A549 (cell line): ENCODE results near the gene BCL2L11. TPM values are rescaled to one million over a fixed set of nuclear protein-coding genes. Genes with fewer than 3 reads are reported as not detected.

Source experiments
- ATAC-seq, 2 experiments: fragments of 200-7000 bp in 1 of 2; fragments of >200 bp in 1 of 2; cut with Nextera tagmentation in 1 of 2; cut with Tn5 transposase in 1 of 2; 3 replicates each; pipeline versions ENCODE4 v1.8.0 to v1.9.1; 2018 to 2020; ENCODE audit warnings: mild to moderate bottlenecking in 1 of 2, moderate library complexity in 1 of 2
- CTCF ChIA-PET: fragments of 300-600 bp; sonication (Branson Sonifier 250); formaldehyde crosslinking; extraction: SDS; loops from one replicate; lab custom pipeline; 2021; ENCODE audit warnings: antibody characterized with exemption, inconsistent platforms; lab: Yijun Ruan, JAX
- POLR2A ChIA-PET: fragments of 350-600 bp; formaldehyde crosslinking; extraction: SDS; loops from one replicate; lab custom pipeline; 2021; ENCODE audit warnings: antibody characterized with exemption, inconsistent platforms; lab: Yijun Ruan, JAX
- DNase-seq, 2 experiments: peaks; one replicate each; pipeline versions ENCODE4 v3.0.0 to v3.0.0-alpha.2; 2011 to 2016; ENCODE audit warnings: low read depth in 1 of 2, low spot score in 1 of 2
- FAIRE-seq: peaks from 2 replicates; lab custom pipeline; 2011; peaks lifted over from hg19 to GRCh38; lab: Jason Lieb, UNC
- H3K27ac ChIP-seq, 2 experiments: fragments of >200 bp; sonication (Bioruptor Twin); formaldehyde crosslinking; 3 replicates each; pipeline ENCODE4 v1.5.1; 2016 to 2017
- H3K4me1 ChIP-seq: fragments of >200 bp; sonication (Bioruptor Twin); formaldehyde crosslinking; 3 replicates; pipeline ENCODE4 v1.6.1; 2016
- H3K4me2 ChIP-seq: fragments of >200 bp; sonication (Bioruptor Twin); formaldehyde crosslinking; 3 replicates; pipeline ENCODE4 v1.6.1; 2016
- H3K4me3 ChIP-seq: fragments of >200 bp; sonication (Bioruptor Twin); formaldehyde crosslinking; 3 replicates; pipeline ENCODE4 v1.5.1; 2016
- H3K9me3 ChIP-seq: fragments of >200 bp; sonication (Bioruptor Twin); formaldehyde crosslinking; 3 replicates; pipeline ENCODE4 v1.6.1; 2016
- BHLHE40 ChIP-seq: IDR thresholded peaks from 2 replicates; pipeline ENCODE4 v1.6.1; 2012; ENCODE audit warnings: low read depth, low read length, inconsistent platforms
- CBX8 ChIP-seq: fragments of 200-600 bp; sonication (generic); IDR thresholded peaks from 2 replicates; pipeline ENCODE4 v1.6.1; 2016
- CHD4 ChIP-seq: fragments of 200-600 bp; sonication (generic); IDR thresholded peaks from 2 replicates; pipeline ENCODE4 v1.6.1; 2016; ENCODE audit warnings: antibody characterized with exemption, mild to moderate bottlenecking, borderline replicate concordance
- ESRRA ChIP-seq: fragments of 150-350 bp; IDR thresholded peaks from 2 replicates; pipeline ENCODE4 v1.6.1; 2014; ENCODE audit warnings: mild to moderate bottlenecking, low read length, borderline replicate concordance
- FOSB ChIP-seq: fragments of 250-450 bp; sonication (Bioruptor Pico); IDR thresholded peaks from 2 replicates; pipeline ENCODE4 v1.5.0; 2020; ENCODE audit warnings: mild to moderate bottlenecking, moderate library complexity
- FOSL2 ChIP-seq, 2 experiments: fragments of 450-650 bp in 1 of 2; fragments of >200 bp in 1 of 2; sonication (Bioruptor Twin) in 1 of 2; formaldehyde crosslinking; IDR thresholded peaks; 2 replicates each; pipeline versions ENCODE4 v1.5.0 to v1.6.1; 2016 to 2020; ENCODE audit warnings: mild to moderate bottlenecking in 1 of 2, moderate library complexity in 1 of 2
- HDAC2 ChIP-seq: fragments of 200-600 bp; sonication (generic); IDR thresholded peaks from 2 replicates; pipeline ENCODE4 v1.6.1; 2016
- HOXA7 ChIP-seq: fragments of 250-450 bp; sonication (Bioruptor Pico); IDR thresholded peaks from 2 replicates; pipeline ENCODE4 v1.5.0; 2020; ENCODE audit warnings: mild to moderate bottlenecking, moderate library complexity
- JUN ChIP-seq, 2 experiments: fragments of >200 bp; sonication (Bioruptor Twin); formaldehyde crosslinking; IDR thresholded peaks; 2 replicates in 1 of 2; 3 replicates in 1 of 2; pipeline ENCODE4 v1.6.1; 2016 to 2017
- MAFK ChIP-seq: fragments of 450-650 bp; IDR thresholded peaks from 2 replicates; pipeline ENCODE4 v1.6.1; 2014; ENCODE audit not compliant: partially characterized antibody
- MAZ ChIP-seq: fragments of 150-350 bp; IDR thresholded peaks from 2 replicates; pipeline ENCODE4 v1.6.1; 2014; ENCODE audit warnings: antibody characterized with exemption, low read depth, low read length, borderline replicate concordance
- MYC ChIP-seq: IDR thresholded peaks from 2 replicates; pipeline ENCODE4 v1.6.1; 2012; ENCODE audit warnings: mild to moderate bottlenecking, inconsistent platforms, low read length, improper control_type of control experiment, borderline replicate concordance
- NFE2L2 ChIP-seq: fragments of 150-350 bp; conservative IDR thresholded peaks from 2 replicates; pipeline ENCODE4 v1.6.1; 2014; ENCODE audit warnings: low read length
- NPAS2 ChIP-seq: fragments of 250-450 bp; sonication (Bioruptor Pico); IDR thresholded peaks from 2 replicates; pipeline ENCODE4 v1.8.0; 2022; ENCODE audit warnings: mild to moderate bottlenecking, moderate library complexity, borderline replicate concordance
- NR3C1 ChIP-seq: fragments of >200 bp; sonication (Bioruptor Twin); formaldehyde crosslinking; IDR thresholded peaks from 3 replicates; pipeline ENCODE4 v1.6.1; 2017
- POLR2A ChIP-seq: IDR thresholded peaks from 2 replicates; pipeline ENCODE4 v1.6.1; 2012; ENCODE audit warnings: mild to moderate bottlenecking, low read length
- RNF2 ChIP-seq: fragments of 200-600 bp; sonication (generic); IDR thresholded peaks from 2 replicates; pipeline ENCODE4 v1.6.1; 2016; ENCODE audit warnings: low read depth, mild to moderate bottlenecking, antibody characterized with exemption, moderate library complexity, borderline replicate concordance
- SREBF2 ChIP-seq: fragments of 450-650 bp; IDR thresholded peaks from 2 replicates; pipeline ENCODE4 v1.6.1; 2014; ENCODE audit warnings: mild to moderate bottlenecking, moderate library complexity
- TFCP2L1 ChIP-seq: fragments of 250-450 bp; sonication (Bioruptor Pico); IDR thresholded peaks from 2 replicates; pipeline ENCODE4 v1.5.0; 2021; ENCODE audit warnings: mild to moderate bottlenecking
- ZNF302 ChIP-seq: fragments of 250-450 bp; sonication (Bioruptor Pico); IDR thresholded peaks from 2 replicates; pipeline ENCODE4 v1.9.0; 2021; ENCODE audit warnings: inconsistent platforms, mild to moderate bottlenecking, moderate library complexity
- ZSCAN20 ChIP-seq: fragments of 250-450 bp; sonication (Bioruptor Pico); IDR thresholded peaks from 2 replicates; pipeline ENCODE4 v1.8.0; 2022; ENCODE audit warnings: mild to moderate bottlenecking, moderate library complexity
- WGBS: methylation state at CpG from one replicate; pipeline ENCODE4 v1.1.6; 2017; ENCODE audit errors: missing lambda C conversion rate; 5-methylcytosine and 5-hydroxymethylcytosine counted together
- polyA plus RNA-seq, 4 experiments: library from polyadenylated mRNA; depleted of rRNA in 3 of 4; stranded (reverse); fragments of >200 nt; fragmentation: RNase III in 1 of 4; extraction: RNeasy Plus Mini Kit Qiagen cat#74134 plus additional on column Dnase treatment in 1 of 4; gene quantifications; 2 replicates in 3 of 4; 3 replicates in 1 of 4; pipeline ENCODE4 v1.2.3, GENCODE V29; 2011 to 2017
- TF ChIP-seq, protein P1 (sequence below): IDR thresholded peaks from 2 replicates; pipeline ENCODE4 v1.6.1; 2012; ENCODE audit warnings: low read depth, borderline replicate concordance
- TF ChIP-seq, protein P2 (sequence below): fragments of 450-650 bp; IDR thresholded peaks from 2 replicates; pipeline ENCODE4 v1.6.1; 2014; ENCODE audit warnings: antibody characterized with exemption
- TF ChIP-seq, protein P3 (sequence below): fragments of 200-600 bp; sonication (generic); IDR thresholded peaks from 2 replicates; pipeline ENCODE4 v1.6.1; 2016; ENCODE audit warnings: antibody characterized with exemption, mild to moderate bottlenecking, moderate library complexity
- TF ChIP-seq, protein P4 (sequence below): fragments of 150-350 bp; IDR thresholded peaks from 2 replicates; pipeline ENCODE4 v1.6.1; 2014; ENCODE audit warnings: low read depth, mild to moderate bottlenecking, low read length
- TF ChIP-seq, protein P5 (sequence below): fragments of 250-450 bp; sonication (Bioruptor Pico); IDR thresholded peaks from 2 replicates; pipeline ENCODE4 v1.5.0; 2021; ENCODE audit warnings: mild to moderate bottlenecking, moderate library complexity, borderline replicate concordance

The BCL2L11 gene
- polyA plus RNA-seq, 2 of the 4 experiments (the other 2 are of a cell fraction): 7.4 to 14.5 TPM

DNA sequence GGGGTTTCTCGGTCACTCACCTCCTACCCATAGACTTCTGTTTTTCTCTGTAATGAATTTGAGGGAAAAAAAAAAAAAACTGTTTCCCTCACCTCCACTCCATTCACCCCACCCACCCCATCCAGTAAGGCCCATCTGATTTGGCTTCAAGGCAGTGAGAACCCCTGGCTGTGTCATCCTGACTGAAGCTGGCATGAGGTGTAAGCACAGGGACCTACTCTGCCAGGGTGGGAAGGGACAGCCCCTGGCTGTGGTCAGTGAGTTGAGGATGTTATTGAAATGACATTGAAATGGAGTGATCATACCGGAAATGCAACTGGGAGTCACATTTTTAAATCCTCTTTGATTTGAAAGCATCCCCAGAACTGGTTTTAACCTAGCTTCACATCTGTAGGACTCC is 19.1 kb upstream of the BCL2L11 start:
- TF ChIP-seq NR3C1: no peak
- no peak for TF ChIP-seq RNF2
- TF ChIP-seq BHLHE40: no peak
- TF ChIP-seq, protein P1, sequence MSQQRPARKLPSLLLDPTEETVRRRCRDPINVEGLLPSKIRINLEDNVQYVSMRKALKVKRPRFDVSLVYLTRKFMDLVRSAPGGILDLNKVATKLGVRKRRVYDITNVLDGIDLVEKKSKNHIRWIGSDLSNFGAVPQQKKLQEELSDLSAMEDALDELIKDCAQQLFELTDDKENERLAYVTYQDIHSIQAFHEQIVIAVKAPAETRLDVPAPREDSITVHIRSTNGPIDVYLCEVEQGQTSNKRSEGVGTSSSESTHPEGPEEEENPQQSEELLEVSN: no peak
- TF ChIP-seq MAFK: no peak
- TF ChIP-seq, protein P2, sequence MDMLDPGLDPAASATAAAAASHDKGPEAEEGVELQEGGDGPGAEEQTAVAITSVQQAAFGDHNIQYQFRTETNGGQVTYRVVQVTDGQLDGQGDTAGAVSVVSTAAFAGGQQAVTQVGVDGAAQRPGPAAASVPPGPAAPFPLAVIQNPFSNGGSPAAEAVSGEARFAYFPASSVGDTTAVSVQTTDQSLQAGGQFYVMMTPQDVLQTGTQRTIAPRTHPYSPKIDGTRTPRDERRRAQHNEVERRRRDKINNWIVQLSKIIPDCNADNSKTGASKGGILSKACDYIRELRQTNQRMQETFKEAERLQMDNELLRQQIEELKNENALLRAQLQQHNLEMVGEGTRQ: no peak
- TF ChIP-seq MAZ: no peak
- no peak for TF ChIP-seq SREBF2
- DNase-seq (no peak), FAIRE-seq (no peak), ATAC-seq (no peak)
- 63% methylated on average over 2 of the region's 2 CpGs for WGBS
- ChIA-PET CTCF (no interaction called here), POLR2A (no interaction called here)
- no peak overlapping the region for H3K4me3 ChIP-seq
- H3K4me2 ChIP-seq: no peak overlapping the region
- no peaks in the 10 kb centered on the region for H3K9me3 ChIP-seq
- no peak overlapping the region for H3K27ac ChIP-seq
- H3K4me1 ChIP-seq: no peaks in the 10 kb centered on the region

DNA sequence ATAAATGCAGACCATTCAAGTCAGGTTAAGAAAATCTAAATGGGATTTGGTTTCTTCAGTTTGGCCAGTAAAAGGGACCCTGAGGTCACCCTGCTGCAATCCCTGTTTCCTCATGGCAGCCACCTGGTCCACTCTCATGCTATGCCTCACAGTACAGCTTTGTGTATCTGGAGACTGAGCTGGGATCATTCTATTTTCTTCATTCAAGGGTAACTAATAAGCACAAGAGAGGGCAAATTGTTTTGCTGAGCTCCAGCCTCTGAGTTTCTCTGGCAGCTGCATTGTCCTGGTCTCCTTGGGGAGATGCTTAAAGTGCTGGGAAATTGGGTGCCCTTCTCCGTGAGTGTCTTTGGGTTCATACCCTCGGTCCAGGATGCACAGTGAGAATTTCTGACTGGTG is 18.5 kb upstream of the BCL2L11 start:
- ATAC-seq (no peak; a peak in 1 of 6 replicates), FAIRE-seq (no peak), DNase-seq (no peak)
- WGBS: 65% methylated on average over 2 of the region's 2 CpGs
- ChIA-PET POLR2A (no interaction called here), CTCF (interaction anchor here (0.6 to 0.7 kb wide), 2 partner anchors 75 to 609 kb away, joined by 3 to 5 read pairs; no protein-coding TSS in a partner anchor)
- Histone ChIP-seq H3K4me2 (no peak overlapping the region), H3K4me3 (no peak overlapping the region), H3K9me3 (no peaks in the 10 kb centered on the region), H3K4me1 (no peaks in the 10 kb centered on the region), H3K27ac (no peak overlapping the region)
- TF ChIP-seq POLR2A (no peak), HOXA7 (no peak), JUN (IDR thresholded peaks at IDR 0.05) (no peak), TFCP2L1 (CRISPR knock-in tag) (no peak), MYC (no peak), ESRRA (no peak), FOSL2 (IDR thresholded peaks at IDR 0.05) (no peak), FOSL2 (CRISPR knock-in tag; IDR thresholded peaks at IDR 0.05) (no peak), FOSB (CRISPR knock-in tag) (no peak), CBX8 (no peak), BHLHE40 (no peak), ZSCAN20 (no peak), NPAS2 (no peak), NFE2L2 (no peak), SREBF2 (no peak), HDAC2 (no peak), CHD4 (no peak), ZNF302 (CRISPR knock-in tag) (no peak)
- TF ChIP-seq, protein P3, sequence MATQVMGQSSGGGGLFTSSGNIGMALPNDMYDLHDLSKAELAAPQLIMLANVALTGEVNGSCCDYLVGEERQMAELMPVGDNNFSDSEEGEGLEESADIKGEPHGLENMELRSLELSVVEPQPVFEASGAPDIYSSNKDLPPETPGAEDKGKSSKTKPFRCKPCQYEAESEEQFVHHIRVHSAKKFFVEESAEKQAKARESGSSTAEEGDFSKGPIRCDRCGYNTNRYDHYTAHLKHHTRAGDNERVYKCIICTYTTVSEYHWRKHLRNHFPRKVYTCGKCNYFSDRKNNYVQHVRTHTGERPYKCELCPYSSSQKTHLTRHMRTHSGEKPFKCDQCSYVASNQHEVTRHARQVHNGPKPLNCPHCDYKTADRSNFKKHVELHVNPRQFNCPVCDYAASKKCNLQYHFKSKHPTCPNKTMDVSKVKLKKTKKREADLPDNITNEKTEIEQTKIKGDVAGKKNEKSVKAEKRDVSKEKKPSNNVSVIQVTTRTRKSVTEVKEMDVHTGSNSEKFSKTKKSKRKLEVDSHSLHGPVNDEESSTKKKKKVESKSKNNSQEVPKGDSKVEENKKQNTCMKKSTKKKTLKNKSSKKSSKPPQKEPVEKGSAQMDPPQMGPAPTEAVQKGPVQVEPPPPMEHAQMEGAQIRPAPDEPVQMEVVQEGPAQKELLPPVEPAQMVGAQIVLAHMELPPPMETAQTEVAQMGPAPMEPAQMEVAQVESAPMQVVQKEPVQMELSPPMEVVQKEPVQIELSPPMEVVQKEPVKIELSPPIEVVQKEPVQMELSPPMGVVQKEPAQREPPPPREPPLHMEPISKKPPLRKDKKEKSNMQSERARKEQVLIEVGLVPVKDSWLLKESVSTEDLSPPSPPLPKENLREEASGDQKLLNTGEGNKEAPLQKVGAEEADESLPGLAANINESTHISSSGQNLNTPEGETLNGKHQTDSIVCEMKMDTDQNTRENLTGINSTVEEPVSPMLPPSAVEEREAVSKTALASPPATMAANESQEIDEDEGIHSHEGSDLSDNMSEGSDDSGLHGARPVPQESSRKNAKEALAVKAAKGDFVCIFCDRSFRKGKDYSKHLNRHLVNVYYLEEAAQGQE: no peak
- TF ChIP-seq, protein P4, sequence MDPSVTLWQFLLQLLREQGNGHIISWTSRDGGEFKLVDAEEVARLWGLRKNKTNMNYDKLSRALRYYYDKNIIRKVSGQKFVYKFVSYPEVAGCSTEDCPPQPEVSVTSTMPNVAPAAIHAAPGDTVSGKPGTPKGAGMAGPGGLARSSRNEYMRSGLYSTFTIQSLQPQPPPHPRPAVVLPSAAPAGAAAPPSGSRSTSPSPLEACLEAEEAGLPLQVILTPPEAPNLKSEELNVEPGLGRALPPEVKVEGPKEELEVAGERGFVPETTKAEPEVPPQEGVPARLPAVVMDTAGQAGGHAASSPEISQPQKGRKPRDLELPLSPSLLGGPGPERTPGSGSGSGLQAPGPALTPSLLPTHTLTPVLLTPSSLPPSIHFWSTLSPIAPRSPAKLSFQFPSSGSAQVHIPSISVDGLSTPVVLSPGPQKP: no peak
- TF ChIP-seq, protein P5, sequence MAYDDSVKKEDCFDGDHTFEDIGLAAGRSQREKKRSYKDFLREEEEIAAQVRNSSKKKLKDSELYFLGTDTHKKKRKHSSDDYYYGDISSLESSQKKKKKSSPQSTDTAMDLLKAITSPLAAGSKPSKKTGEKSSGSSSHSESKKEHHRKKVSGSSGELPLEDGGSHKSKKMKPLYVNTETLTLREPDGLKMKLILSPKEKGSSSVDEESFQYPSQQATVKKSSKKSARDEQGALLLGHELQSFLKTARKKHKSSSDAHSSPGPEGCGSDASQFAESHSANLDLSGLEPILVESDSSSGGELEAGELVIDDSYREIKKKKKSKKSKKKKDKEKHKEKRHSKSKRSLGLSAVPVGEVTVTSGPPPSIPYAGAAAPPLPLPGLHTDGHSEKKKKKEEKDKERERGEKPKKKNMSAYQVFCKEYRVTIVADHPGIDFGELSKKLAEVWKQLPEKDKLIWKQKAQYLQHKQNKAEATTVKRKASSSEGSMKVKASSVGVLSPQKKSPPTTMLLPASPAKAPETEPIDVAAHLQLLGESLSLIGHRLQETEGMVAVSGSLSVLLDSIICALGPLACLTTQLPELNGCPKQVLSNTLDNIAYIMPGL (CRISPR knock-in tag): no peak
